Osteocyte (in vitro differentiated cells): ENCODE measurements around the gene VAMP3. TPM values are rescaled to one million over a fixed set of nuclear protein-coding genes. Genes with fewer than 3 reads are reported as not detected.

Experiments used
- DNase-seq: peaks from one replicate; pipeline ENCODE4 v3.0.0; 2021; ENCODE audit warnings: mixed read lengths; ENCODE audit not compliant: unreplicated experiment; ENCODE audit errors: extremely low spot score
- H3K27ac Mint-ChIP-seq: one replicate; pipeline ENCODE4 v1.8.0; 2021; ENCODE audit warnings: mild to moderate bottlenecking, mixed read lengths; ENCODE audit not compliant: unreplicated experiment
- H3K27me3 Mint-ChIP-seq: one replicate; pipeline ENCODE4 v1.8.0; 2021; ENCODE audit warnings: mixed read lengths; ENCODE audit not compliant: unreplicated experiment
- H3K36me3 Mint-ChIP-seq: one replicate; pipeline ENCODE4 v1.8.0; 2021; ENCODE audit warnings: mixed read lengths; ENCODE audit not compliant: unreplicated experiment
- H3K4me1 Mint-ChIP-seq: one replicate; pipeline ENCODE4 v1.8.0; 2021; ENCODE audit warnings: mixed read lengths; ENCODE audit not compliant: unreplicated experiment
- H3K4me3 Mint-ChIP-seq: one replicate; pipeline ENCODE4 v1.8.0; 2021; ENCODE audit warnings: mild to moderate bottlenecking, moderate library complexity, mixed read lengths; ENCODE audit not compliant: unreplicated experiment
- H3K9me3 Mint-ChIP-seq: one replicate; pipeline ENCODE4 v1.8.0; 2021; ENCODE audit warnings: mixed read lengths; ENCODE audit not compliant: unreplicated experiment
- CTCF ChIP-seq: fragments of 200-600 bp; sonication (generic); IDR thresholded peaks from 2 replicates; pipeline ENCODE4 v1.5.0; 2021; ENCODE audit warnings: antibody characterized with exemption, mild to moderate bottlenecking, moderate library complexity
- total RNA-seq: library from RNA; stranded (reverse); gene quantifications from 2 replicates; pipeline ENCODE4 v1.2.1, GENCODE V29; 2021

Gene VAMP3
- total RNA-seq, 1 donor from 2014 or later: 116 TPM

GRCh38 chr1:7727809-7728471 is 43.2 kb upstream of the VAMP3 start:
- Mint-ChIP-seq H3K27ac (no peak overlapping the region), H3K36me3 (no peaks in the 10 kb centered on the region), H3K4me1 (no peaks in the 10 kb centered on the region), H3K4me3 (no peak overlapping the region), H3K9me3 (no peaks in the 10 kb centered on the region), H3K27me3 (no peaks in the 10 kb centered on the region)
- no peak for TF ChIP-seq CTCF
- no peak for DNase-seq

DNA sequence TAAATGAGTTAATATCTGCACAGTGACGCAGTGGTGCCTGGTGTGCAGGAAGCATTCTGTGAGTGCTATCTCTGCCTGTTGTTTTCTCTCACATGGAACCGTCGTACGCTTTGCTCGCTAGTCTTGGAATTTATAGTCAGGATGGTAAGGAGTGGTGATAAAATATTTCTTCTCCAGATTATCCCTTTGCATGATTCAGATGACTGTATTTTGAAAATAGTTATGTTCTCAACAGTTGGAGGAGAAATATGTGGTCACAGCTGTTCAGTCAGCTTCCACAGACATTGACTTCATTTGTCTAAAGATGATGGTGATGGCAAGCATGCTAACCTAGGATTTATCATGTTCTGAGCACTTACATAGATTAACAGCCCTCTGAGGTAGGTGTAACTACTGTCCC is 41.3 kb upstream of the VAMP3 start:
- peaks cover 2% of the 10 kb centered on the region for H3K36me3 Mint-ChIP-seq
- H3K4me3 Mint-ChIP-seq: no peak overlapping the region
- H3K27ac Mint-ChIP-seq: no peak overlapping the region
- no peak for TF ChIP-seq CTCF
- no peaks in the 10 kb centered on the region for H3K4me1 Mint-ChIP-seq
- no peaks in the 10 kb centered on the region for H3K9me3 Mint-ChIP-seq
- no peaks in the 10 kb centered on the region for H3K27me3 Mint-ChIP-seq
- DNase-seq: no peak

DNA sequence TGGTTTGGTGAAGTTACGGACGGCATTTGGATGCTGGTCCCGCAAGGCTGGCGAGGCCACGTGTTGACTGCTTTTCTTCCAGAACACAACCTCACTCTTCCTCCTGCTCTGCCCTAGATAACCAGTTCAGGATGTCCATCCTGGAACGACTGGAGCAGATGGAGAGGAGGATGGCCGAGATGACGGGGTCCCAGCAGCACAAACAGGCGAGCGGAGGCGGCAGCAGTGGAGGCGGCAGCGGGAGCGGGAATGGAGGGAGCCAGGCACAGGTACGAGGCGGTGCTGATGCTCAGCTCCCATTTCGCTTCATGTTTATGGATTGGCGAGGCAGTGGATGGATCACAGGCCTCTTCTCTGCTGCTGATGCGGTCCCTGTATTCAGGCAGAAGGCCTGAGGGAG is 38.8 kb upstream of the VAMP3 start:
- no peak for TF ChIP-seq CTCF
- no peak for DNase-seq
- no peaks in the 10 kb centered on the region for H3K9me3 Mint-ChIP-seq
- no peak overlapping the region for H3K27ac Mint-ChIP-seq
- no peak overlapping the region for H3K4me3 Mint-ChIP-seq
- H3K36me3 Mint-ChIP-seq: peaks cover 2% of the 10 kb centered on the region
- no peaks in the 10 kb centered on the region for H3K27me3 Mint-ChIP-seq
- H3K4me1 Mint-ChIP-seq: no peaks in the 10 kb centered on the region

GRCh38 chr1:7733276-7733675 is 37.8 kb upstream of the VAMP3 start:
- TF ChIP-seq CTCF: no peak
- Mint-ChIP-seq H3K27me3 (no peaks in the 10 kb centered on the region), H3K9me3 (no peaks in the 10 kb centered on the region), H3K4me3 (no peak overlapping the region), H3K4me1 (no peaks in the 10 kb centered on the region), H3K36me3 (peaks cover 2% of the 10 kb centered on the region), H3K27ac (no peak overlapping the region)
- no peak for DNase-seq

DNA sequence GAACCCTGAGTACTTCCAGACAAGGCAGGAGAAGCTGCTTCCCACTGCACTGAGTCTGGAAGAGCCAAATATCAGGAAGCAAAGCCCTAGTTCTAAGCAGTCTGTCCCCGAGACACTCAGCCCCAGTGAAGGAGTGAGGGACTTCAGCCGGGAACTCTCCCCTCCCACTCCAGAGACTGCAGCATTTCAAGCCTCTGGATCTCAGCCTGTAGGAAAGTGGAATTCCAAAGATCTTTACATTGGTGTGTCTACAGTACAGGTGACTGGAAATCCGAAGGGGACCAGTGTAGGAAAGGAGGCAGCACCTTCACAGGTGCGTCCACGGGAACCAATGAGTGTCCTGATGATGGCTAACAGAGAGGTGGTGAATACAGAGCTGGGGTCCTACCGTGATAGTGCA is 33.1 kb upstream of the VAMP3 start:
- Mint-ChIP-seq H3K27ac (no peak overlapping the region), H3K27me3 (no peaks in the 10 kb centered on the region), H3K9me3 (no peaks in the 10 kb centered on the region)

More for the DNA sequence above, 33.1 kb upstream of the VAMP3 start:
- peaks cover 4% of the 10 kb centered on the region for H3K36me3 Mint-ChIP-seq
- H3K4me3 Mint-ChIP-seq: no peak overlapping the region
- TF ChIP-seq CTCF: no peak
- H3K4me1 Mint-ChIP-seq: no peaks in the 10 kb centered on the region
- DNase-seq: peak; percentile 38
